H1 (cell line): ENCODE data around the gene TOR1B. TPM values are rescaled to one million over a fixed set of nuclear protein-coding genes. Genes with fewer than 3 reads are reported as not detected.

Source experiments
- CHD2 ChIP-seq: IDR thresholded peaks from 2 replicates; pipeline ENCODE4 v1.6.1; 2012; ENCODE audit warnings: low read length, improper control_type of control experiment
- EZH2 ChIP-seq: fragments of 200-600 bp; sonication (generic); IDR thresholded peaks from 2 replicates; pipeline ENCODE4 v1.7.1; 2012; ENCODE audit warnings: low read depth, mild to moderate bottlenecking, moderate library complexity, low read length, inconsistent platforms; ENCODE audit not compliant: severe bottlenecking
- GTF2F1 ChIP-seq: IDR thresholded peaks from 2 replicates; pipeline ENCODE4 v1.6.1; 2012; ENCODE audit warnings: low read depth, low read length, improper control_type of control experiment, borderline replicate concordance
- KDM1A ChIP-seq: fragments of 200-600, 300-600 bp; sonication (generic); IDR thresholded peaks from 2 replicates; pipeline ENCODE4 v1.7.1; 2016; ENCODE audit warnings: mild to moderate bottlenecking, low read length, borderline replicate concordance
- RAD21 ChIP-seq, 2 experiments: IDR thresholded peaks in 1 of 2; conservative IDR thresholded peaks in 1 of 2; 2 replicates each; pipeline ENCODE4 v1.6.1; 2011; ENCODE audit warnings: low read depth in 2 of 2, low read length in 2 of 2, improper control_type of control experiment in 1 of 2, inconsistent platforms in 1 of 2, mild to moderate bottlenecking in 1 of 2, moderate library complexity in 1 of 2
- RFX5 ChIP-seq: IDR thresholded peaks from 2 replicates; pipeline ENCODE4 v1.6.1; 2011; ENCODE audit warnings: low read depth, low read length, improper control_type of control experiment, borderline replicate concordance
- SRF ChIP-seq: IDR thresholded peaks from 2 replicates; pipeline ENCODE4 v1.6.1; 2011; ENCODE audit warnings: mild to moderate bottlenecking, low read depth, low read length, moderate library complexity
- polyA plus RNA-seq, 7 experiments: library from polyadenylated mRNA; depleted of rRNA in 3 of 7; stranded (reverse) in 5 of 7; unstranded in 2 of 7; fragments of >200 nt in 5 of 7; fragments of 200-250 nt in 2 of 7; gene quantifications; 1 replicate in 5 of 7; 2 replicates in 1 of 7; 4 replicates in 1 of 7; pipeline versions ENCODE4 v1.2.1 to v1.2.3, GENCODE V29; 2011 to 2013; ENCODE audit warnings: missing spikeins in 2 of 7, mixed read lengths in 2 of 7
- total RNA-seq: library from RNA; stranded (reverse); fragmentation: NEBNext Ultra II Directional; extraction: Animal tissue kit (Norgen Biotek cat#: 25700); gene quantifications from 2 replicates; pipeline ENCODE4 v1.2.1, GENCODE V29; 2021

The TOR1B gene
- total and polyA plus RNA-seq, 2 of the 8 experiments (the other 6 are each of a cell fraction or from before 2014, with no cell fraction given): 11.4 to 17.4 TPM

GRCh38 chr9:129779560-129780190 is 23.3 kb upstream of the TOR1B start (continued):
- TF ChIP-seq RAD21 (IDR thresholded peaks at IDR 0.05 in 1 of 2, conservative IDR thresholded peaks at IDR 0.05 in 1 of 2; ENCODE audit: low read depth in 2 of 2, low read length in 2 of 2): no peak
- TF ChIP-seq GTF2F1: no peak
- no peak for TF ChIP-seq KDM1A
- no peak for TF ChIP-seq CHD2
- no peak for TF ChIP-seq SRF
- TF ChIP-seq EZH2: no peak
- no peak for TF ChIP-seq RFX5
